Neural cell (in vitro differentiated cells): ENCODE measurements around the gene C11orf91.

ENCODE experiments used
- CTCF ChIP-seq: fragments of 450-650 bp; IDR thresholded peaks from 2 replicates; pipeline ENCODE4 v1.5.1; 2014; ENCODE audit warnings: antibody characterized with exemption, mild to moderate bottlenecking, moderate library complexity; ENCODE audit not compliant: poor library complexity, severe bottlenecking
- POLR2AphosphoS5 ChIP-seq: IDR thresholded peaks from 2 replicates; pipeline ENCODE4 v1.6.1; 2012

- TF ChIP-seq CTCF = no peak
- TF ChIP-seq POLR2AphosphoS5 = no peak
Observed at GRCh38 chr11:33669598-33670249, 30.9 kb downstream of the C11orf91 start.
